GM10266 (cell line): Measurements from ENCODE around the gene GRIK1.

Source experiments
- DNase-seq: peaks from one replicate; pipeline ENCODE4 v3.0.0; 2012; ENCODE audit errors: extremely low spot score
- TF ChIP-seq, protein P1 (sequence below): IDR thresholded peaks from 2 replicates; pipeline ENCODE4 v1.5.1; 2012; ENCODE audit warnings: mild to moderate bottlenecking, low read depth; ENCODE audit not compliant: control insufficient read depth, insufficient read depth; ENCODE audit errors: missing control alignments

GRIK1 gene

DNA sequence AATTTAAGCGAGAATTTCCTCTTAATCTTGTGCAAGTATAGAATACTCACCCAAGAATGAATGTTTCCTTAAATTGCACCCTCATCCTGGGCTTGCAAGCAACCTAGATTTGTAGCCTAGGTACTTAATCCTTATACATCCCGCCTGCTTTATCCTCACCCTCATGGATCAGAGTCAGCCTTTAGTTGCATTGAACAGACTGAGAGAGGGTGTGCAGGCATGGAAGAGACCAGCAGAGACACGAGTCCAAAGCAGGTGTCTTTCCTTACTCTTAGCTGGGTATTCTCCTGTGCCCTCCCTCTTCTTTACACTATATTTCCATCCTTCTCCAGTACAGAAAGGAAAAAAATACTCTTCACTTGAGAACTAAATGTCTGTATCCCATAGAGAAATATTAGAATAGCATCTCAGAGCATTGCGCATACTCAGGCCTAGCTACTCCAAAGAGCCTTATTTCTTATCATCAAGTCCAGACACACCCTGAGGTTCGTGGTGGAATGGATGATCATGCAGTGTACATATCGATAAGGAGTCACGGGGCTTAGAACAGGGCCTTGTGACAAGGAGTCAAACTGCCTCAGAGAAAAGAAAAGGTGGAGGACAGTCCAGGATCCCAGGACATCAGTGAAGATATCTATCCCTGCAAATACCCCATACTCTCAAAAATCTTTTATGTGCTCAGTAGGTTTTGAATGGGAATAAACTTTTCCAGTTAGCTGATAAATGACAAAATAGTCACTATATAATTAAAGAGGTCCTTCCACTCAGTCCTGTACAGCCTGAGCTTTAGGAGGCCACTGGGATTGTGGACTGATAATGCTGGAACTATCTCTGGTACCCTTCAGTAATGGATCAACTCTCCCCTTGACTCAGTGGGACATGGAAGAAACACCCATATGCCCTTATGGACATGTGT, 297.9 kb downstream of the GRIK1 start:
- TF ChIP-seq, protein P1, sequence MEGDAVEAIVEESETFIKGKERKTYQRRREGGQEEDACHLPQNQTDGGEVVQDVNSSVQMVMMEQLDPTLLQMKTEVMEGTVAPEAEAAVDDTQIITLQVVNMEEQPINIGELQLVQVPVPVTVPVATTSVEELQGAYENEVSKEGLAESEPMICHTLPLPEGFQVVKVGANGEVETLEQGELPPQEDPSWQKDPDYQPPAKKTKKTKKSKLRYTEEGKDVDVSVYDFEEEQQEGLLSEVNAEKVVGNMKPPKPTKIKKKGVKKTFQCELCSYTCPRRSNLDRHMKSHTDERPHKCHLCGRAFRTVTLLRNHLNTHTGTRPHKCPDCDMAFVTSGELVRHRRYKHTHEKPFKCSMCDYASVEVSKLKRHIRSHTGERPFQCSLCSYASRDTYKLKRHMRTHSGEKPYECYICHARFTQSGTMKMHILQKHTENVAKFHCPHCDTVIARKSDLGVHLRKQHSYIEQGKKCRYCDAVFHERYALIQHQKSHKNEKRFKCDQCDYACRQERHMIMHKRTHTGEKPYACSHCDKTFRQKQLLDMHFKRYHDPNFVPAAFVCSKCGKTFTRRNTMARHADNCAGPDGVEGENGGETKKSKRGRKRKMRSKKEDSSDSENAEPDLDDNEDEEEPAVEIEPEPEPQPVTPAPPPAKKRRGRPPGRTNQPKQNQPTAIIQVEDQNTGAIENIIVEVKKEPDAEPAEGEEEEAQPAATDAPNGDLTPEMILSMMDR = no peak
- DNase-seq = no peak

DNA sequence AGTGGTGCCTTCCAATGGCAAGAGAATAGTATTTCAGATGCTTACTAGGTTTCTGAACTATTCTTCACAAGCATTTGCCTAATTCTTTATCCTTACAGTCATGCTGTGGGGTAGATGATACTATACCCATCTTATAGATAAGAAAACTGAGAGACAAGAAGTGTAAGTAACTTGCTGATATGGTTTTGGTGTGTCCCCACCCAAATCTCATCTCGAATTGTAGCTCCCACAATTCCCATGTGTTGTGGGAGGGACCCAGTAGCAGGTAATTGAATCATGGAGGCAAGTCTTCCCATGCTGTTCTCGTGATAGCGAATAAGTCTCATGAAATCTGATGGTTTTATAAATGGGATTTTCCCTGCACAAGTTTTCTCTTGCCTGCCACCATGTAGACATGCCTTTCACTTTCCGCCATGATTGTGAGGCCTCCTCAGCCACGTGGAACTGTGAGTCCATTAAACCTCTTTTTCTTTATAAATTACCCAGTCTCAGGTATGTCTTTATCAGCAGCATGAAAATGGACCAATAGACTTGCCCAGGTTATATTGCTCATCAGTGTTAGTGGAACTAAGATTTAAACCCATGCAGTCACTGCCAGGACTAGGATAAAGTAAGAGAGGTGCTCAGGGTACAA, 298.7 kb downstream of the GRIK1 start:
- TF ChIP-seq, protein P1 = no peak

DNA sequence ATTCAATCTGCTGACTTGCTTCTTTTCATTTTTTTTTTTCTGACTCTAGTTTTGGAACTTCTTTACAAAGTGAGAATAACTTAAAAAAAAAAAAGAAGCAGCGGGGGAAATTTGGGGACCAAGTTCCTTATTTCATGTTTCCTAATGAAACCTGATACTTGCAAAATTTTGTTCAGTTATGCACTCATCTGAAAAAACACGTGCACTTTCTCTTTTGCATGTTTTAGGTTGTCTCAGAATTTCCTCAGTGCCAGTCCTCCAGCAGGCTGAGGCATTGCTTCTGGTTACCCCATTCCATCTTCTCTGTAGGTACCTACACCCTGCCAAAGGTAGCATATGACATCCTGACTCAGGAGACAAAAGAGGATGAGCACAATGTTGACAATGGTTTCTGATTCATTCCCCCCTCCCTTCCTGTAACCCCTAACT, 299.7 kb downstream of the GRIK1 start:
- TF ChIP-seq, protein P1 = no peak
- DNase-seq = no peak

More for the DNA sequence above, 298.7 kb downstream of the GRIK1 start:
- no peak for DNase-seq

DNA sequence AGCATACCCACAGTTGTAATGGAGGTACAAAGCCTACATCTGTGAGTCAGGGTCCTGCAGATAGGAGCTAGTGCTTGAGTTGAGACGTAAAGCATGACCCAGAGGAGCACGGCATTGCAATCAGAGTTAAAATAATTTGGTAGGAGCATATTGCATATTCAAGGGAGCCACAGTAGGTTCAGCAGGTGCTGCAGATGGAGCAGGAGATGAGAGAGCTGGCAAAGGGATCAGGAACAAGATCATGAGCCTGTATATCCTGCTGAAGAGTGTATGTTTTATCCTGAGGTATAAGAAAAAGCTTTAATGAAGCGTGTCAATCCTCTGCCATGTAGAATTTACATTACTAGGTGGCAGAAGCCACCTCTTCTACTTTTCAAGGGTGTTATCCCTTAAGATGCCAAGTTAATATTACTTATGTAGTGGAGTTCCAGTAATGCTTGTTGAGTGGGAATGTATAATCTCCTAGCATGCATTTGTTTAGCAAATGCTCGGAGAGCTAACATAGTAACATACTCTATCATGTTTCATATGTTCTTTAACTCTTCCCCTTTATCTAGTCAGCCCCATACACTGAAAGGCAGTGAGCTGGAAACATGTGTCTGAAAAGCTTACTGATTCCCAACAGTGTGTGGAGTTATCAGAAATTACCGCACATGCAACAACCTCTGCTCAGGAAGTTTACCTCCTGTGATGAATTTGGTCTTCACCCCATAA, 300.3 kb downstream of the GRIK1 start:
- TF ChIP-seq, protein P1 = no peak
- DNase-seq = no peak

DNA sequence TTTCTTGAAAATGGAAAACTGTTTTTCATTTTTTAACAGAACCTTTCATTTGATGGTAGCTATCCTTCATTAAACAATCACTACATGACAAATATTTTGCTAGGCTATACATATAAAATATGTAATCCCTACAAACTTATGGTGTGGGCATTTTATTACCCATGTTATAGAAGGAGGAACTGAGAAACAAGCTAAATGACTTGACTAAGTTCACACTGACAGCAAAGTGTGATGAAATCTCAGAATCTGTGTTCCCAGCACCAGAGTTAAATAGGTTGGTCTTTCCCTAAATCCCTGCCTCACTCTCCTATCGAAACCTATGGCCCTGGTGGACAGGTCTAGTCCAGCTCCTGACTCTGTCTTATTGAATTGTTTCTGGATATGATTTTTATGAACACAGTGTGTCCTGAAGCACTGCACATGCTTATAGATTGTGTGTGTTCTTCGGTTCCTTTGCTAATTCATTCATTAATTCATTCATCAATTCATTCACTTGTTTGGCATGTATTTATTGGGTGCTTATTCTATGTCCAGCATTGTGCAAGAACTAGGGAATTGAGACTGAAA, 301.0 kb downstream of the GRIK1 start:
- no peak for DNase-seq
- TF ChIP-seq, protein P1 = no peak

DNA sequence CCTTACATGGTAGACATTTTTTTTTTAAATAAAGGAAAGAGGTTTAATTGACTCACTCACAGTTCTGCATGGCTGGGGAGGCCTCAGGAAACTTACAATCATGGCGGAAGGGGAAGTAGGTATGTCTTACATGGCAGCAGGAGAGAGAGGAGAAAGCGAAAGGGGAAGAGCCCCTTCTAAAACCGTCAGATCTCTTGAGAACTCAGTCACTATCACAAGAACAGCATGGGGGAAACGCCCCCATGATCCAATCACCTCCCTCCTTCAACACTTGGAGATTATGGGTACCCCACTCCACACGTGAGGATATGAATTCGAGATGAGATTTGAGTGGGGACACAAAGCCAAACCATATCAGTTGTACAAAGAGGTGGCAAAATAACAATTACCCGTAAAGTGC, 301.7 kb downstream of the GRIK1 start:
- no peak for DNase-seq
- TF ChIP-seq, protein P1 = no peak

DNA sequence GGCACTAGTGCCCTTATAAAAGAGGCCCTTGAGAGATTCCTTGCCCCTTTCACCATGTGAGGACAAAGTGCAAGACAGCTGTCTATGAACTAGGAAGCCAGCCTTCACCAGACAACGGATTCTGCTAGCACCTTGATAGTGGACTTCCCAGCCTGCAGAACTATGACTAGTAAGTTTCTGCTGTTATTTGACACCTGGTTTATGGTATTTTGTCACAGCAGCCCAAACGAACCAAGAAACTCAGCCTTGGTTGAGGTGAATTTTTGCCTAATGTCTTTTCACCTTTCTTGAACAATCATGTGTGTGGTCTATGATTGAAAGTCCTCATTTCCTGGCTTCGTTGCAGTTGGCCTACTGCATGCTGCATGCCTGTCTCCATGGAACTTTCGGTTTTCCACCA, 302.2 kb downstream of the GRIK1 start:
- TF ChIP-seq, protein P1 = no peak
- no peak for DNase-seq
